ENCODE measurements around the gene TARP.
"Not testable (repeated sequence)": the region's sequence is repeated elsewhere in the genome, so short reads cannot be mapped to it uniquely, and the experiment has no call there.

The TARP gene

DNA sequence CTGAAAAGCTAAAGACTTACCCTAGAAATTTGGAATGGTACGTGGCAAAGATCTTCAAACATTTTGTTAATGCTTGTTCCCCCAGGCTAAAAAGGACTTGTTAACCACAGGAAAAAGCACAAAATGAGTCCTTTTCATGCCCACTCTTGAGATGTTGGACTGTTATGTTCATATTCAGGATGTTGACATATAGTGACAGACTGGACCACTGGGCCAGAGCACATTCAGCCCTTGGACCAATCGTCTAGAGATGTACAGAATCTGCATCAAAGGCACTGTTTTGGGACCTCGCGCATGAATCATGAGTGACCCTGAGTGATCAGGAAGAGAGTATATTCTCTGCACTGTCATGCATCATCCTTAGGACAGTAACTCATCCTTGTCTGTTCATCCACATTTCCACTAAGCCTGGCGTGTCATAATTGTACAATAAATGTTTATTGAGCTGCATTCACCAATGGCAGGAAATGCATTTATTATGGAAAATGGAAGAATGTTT lies 25.3 kb downstream of the TARP start:
- TF ChIP-seq POLR2A (IDR thresholded peaks at IDR 0.05; ENCODE audit: extremely low read depth, insufficient read length) (no peak), MYC (IDR thresholded peaks at IDR 0.05; ENCODE audit: low read depth, low read length) (no peak), CTCF (IDR thresholded peaks at IDR 0.05; ENCODE audit: low read depth, low read length) (no peak)
- TF ChIP-seq, protein P1, sequence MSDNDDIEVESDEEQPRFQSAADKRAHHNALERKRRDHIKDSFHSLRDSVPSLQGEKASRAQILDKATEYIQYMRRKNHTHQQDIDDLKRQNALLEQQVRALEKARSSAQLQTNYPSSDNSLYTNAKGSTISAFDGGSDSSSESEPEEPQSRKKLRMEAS (IDR thresholded peaks at IDR 0.05; ENCODE audit: low read depth, low read length), result no peak
- H3K4me3 ChIP-seq (ENCODE audit: low read depth, low read length), result no peak overlapping the region
- DNase-seq (ENCODE audit: low read depth), result no peak

- DNase-seq (ENCODE audit: low read depth), result no peak
- TF ChIP-seq, protein P1 (IDR thresholded peaks at IDR 0.05; ENCODE audit: low read depth, low read length), result no peak
- TF ChIP-seq MYC (IDR thresholded peaks at IDR 0.05; ENCODE audit: low read depth, low read length), result no peak
- TF ChIP-seq POLR2A (IDR thresholded peaks at IDR 0.05; ENCODE audit: extremely low read depth, insufficient read length), result no peak
- TF ChIP-seq CTCF (IDR thresholded peaks at IDR 0.05; ENCODE audit: low read depth, low read length), result no peak
- no peak overlapping the region for H3K4me3 ChIP-seq (ENCODE audit: low read depth, low read length)
Observed at GRCh38 chr7:38245409-38245977, 27.9 kb downstream of the TARP start.

DNA sequence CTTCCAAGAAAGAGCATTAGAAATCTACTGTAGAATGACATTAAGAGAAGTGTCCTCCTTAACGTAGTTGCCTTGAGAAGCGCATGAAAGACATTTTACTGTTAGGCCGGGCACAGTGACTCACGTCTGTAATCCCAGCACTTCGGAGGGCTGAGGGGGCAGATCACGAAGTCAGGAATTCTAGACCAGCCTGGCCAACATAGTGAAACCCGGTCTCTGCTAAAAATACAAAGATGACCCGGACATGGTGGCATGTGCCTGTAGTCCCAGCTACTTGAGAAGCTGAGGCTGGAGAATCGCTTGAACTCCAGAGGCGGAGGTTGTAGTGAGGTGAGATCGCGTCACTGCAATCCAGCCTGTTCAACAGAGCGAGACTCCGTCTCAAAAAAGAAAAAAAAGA lies 28.9 kb downstream of the TARP start:
- TF ChIP-seq POLR2A (IDR thresholded peaks at IDR 0.05; ENCODE audit: extremely low read depth, insufficient read length) (no peak), CTCF (IDR thresholded peaks at IDR 0.05; ENCODE audit: low read depth, low read length) (no peak), MYC (IDR thresholded peaks at IDR 0.05; ENCODE audit: low read depth, low read length) (no peak)
- TF ChIP-seq, protein P1 (IDR thresholded peaks at IDR 0.05; ENCODE audit: low read depth, low read length), result no peak
- no peak for DNase-seq (ENCODE audit: low read depth)
- H3K4me3 ChIP-seq (ENCODE audit: low read depth, low read length), result no peak overlapping the region

DNA sequence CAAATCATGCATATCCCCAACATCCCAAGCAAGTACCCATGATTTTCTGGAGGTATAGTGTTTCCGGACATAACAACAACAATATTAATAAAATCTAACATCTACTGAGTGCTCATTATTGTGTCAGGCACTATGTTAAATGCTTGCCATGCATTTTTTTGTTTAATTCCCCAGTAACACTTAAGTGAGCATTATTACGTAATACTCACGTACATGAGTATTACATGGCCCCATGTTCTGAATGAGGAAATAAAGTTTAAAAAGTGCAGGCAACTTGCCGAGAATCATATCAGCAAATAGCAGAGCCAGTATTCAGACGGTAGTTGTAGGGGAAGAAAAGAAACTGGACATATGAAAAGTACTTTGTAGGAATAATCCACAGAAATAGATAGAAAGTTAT lies 30.1 kb downstream of the TARP start:
- peak; percentile 74 for DNase-seq (ENCODE audit: low read depth)

DNA sequence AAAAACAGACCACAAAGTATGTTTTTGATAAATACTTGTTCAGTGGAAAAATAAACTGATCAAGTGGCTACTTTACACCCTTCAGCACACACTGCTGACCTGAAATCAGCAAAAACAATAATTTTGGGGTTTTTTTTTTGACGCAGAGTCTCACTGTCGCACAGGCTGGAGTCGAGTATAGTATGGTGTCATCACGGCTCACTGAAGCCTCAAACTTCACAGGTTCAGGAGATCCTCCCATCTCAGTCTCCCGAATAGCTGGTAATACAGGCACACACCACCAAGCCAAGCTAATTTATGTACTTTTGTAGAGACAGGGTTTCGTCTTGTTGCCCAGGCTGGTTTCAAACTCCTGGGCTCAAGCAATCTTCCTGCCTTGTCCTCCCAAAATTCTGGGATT lies 30.6 kb downstream of the TARP start:
- H3K4me3 ChIP-seq (ENCODE audit: low read depth, low read length), result no peak overlapping the region
- DNase-seq (ENCODE audit: low read depth), result no peak
- TF ChIP-seq, protein P1 (IDR thresholded peaks at IDR 0.05; ENCODE audit: low read depth, low read length), result no peak
- TF ChIP-seq POLR2A (IDR thresholded peaks at IDR 0.05; ENCODE audit: extremely low read depth, insufficient read length) (no peak), CTCF (IDR thresholded peaks at IDR 0.05; ENCODE audit: low read depth, low read length) (no peak), MYC (IDR thresholded peaks at IDR 0.05; ENCODE audit: low read depth, low read length) (no peak)

More for the DNA sequence above, 30.1 kb downstream of the TARP start:
- H3K4me3 ChIP-seq (ENCODE audit: low read depth, low read length), result not testable (repeated sequence)

- no peak overlapping the region for H3K4me3 ChIP-seq (ENCODE audit: low read depth, low read length)
- no peak for DNase-seq (ENCODE audit: low read depth)
- TF ChIP-seq, protein P1 (IDR thresholded peaks at IDR 0.05; ENCODE audit: low read depth, low read length), result no peak
- no peak for TF ChIP-seq POLR2A (IDR thresholded peaks at IDR 0.05; ENCODE audit: extremely low read depth, insufficient read length)
- no peak for TF ChIP-seq MYC (IDR thresholded peaks at IDR 0.05; ENCODE audit: low read depth, low read length)
- TF ChIP-seq CTCF (IDR thresholded peaks at IDR 0.05; ENCODE audit: low read depth, low read length), result no peak
Observed at GRCh38 chr7:38241071-38241470, 32.4 kb downstream of the TARP start.

DNA sequence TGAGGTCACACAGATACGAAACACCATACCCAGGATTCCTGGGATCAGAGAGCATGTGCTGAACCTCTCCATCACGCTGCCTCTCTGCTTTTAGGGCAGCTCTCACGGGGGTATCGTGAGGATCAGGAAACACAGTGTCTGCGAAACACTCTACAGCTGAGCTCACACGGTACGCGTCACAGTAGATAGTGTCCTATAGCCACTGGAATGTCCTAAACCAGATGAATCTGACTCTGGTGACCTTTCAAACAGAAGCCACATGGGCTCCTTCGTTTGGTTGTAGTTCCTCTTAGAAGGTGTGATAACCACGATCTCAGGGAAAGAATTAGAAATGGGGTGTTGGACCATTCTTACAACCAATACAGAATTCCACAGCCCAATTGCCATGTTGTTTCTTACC lies 34.3 kb downstream of the TARP start:
- not testable (repeated sequence) for H3K4me3 ChIP-seq (ENCODE audit: low read depth, low read length); DNase-seq (ENCODE audit: low read depth)
